MM.1S (cell line): ENCODE data around the gene SYVN1.

Experiments used
- EZH2phosphoT487 ChIP-seq: fragments of 300-600 bp; sonication (generic); IDR thresholded peaks from 2 replicates; pipeline ENCODE4 v1.6.1; 2018; ENCODE audit warnings: antibody characterized with exemption, low read length
- TF ChIP-seq, protein P1 (sequence below): fragments of 300-600 bp; sonication (generic); IDR thresholded peaks from 2 replicates; pipeline ENCODE4 v1.5.1; 2016; ENCODE audit warnings: antibody characterized with exemption, low read length, mixed read lengths

DNA sequence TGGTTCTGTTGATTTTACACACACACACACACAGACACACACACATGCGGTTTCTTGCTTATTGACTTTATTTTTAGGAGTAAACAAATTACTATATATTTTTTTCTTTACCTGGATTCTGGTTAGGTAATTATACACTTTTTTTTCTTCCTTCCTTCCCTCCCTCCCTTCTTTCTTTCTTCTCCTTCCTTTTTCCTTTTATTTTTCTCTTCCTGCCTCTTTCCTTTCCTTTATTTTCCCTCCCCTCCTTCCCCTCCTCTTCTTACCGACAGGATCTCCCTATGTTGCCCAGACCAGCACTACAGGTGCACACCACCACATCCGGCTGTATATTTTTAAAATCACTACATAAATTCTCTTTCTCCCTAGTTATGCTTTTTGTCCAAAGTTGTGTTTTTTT is 32.6 kb upstream of the SYVN1 start:
- TF ChIP-seq, protein P1, sequence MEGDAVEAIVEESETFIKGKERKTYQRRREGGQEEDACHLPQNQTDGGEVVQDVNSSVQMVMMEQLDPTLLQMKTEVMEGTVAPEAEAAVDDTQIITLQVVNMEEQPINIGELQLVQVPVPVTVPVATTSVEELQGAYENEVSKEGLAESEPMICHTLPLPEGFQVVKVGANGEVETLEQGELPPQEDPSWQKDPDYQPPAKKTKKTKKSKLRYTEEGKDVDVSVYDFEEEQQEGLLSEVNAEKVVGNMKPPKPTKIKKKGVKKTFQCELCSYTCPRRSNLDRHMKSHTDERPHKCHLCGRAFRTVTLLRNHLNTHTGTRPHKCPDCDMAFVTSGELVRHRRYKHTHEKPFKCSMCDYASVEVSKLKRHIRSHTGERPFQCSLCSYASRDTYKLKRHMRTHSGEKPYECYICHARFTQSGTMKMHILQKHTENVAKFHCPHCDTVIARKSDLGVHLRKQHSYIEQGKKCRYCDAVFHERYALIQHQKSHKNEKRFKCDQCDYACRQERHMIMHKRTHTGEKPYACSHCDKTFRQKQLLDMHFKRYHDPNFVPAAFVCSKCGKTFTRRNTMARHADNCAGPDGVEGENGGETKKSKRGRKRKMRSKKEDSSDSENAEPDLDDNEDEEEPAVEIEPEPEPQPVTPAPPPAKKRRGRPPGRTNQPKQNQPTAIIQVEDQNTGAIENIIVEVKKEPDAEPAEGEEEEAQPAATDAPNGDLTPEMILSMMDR = no peak
- TF ChIP-seq EZH2phosphoT487 = no peak
